ENCODE data around the gene OGFOD3.

OGFOD3 gene

DNA sequence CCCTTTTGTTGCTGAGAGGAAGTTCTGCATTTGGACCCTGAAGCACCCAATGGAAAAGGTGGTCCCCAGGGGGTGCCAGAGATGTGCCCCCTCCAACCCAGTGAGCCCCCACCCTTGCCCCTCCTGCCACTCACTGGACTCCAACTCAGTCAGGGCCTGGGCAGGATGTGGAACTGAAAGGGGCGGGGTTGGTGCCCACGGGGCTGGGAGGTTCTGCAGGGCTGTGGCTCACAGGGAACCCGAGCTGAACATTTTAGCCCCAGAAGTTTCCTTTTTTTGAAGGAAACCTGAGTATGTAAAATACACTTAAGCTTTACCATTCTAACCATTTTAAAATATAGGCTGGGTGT lies 15.8 kb upstream of the OGFOD3 start:
- Histone ChIP-seq H3K27ac (ENCODE audit: poor library complexity, severe bottlenecking) (no peak overlapping the region), H3K4me1 (ENCODE audit: insufficient read depth, poor library complexity, severe bottlenecking) (no peaks in the 10 kb centered on the region), H3K36me3 (ENCODE audit: low read depth) (no peaks in the 10 kb centered on the region), H3K9me3 (ENCODE audit: severe bottlenecking) (no peaks in the 10 kb centered on the region), H3K4me3 (ENCODE audit: severe bottlenecking) (no peak overlapping the region), H3K27me3 (ENCODE audit: insufficient read depth, poor library complexity, severe bottlenecking) (no peaks in the 10 kb centered on the region)
- TF ChIP-seq, protein P1, sequence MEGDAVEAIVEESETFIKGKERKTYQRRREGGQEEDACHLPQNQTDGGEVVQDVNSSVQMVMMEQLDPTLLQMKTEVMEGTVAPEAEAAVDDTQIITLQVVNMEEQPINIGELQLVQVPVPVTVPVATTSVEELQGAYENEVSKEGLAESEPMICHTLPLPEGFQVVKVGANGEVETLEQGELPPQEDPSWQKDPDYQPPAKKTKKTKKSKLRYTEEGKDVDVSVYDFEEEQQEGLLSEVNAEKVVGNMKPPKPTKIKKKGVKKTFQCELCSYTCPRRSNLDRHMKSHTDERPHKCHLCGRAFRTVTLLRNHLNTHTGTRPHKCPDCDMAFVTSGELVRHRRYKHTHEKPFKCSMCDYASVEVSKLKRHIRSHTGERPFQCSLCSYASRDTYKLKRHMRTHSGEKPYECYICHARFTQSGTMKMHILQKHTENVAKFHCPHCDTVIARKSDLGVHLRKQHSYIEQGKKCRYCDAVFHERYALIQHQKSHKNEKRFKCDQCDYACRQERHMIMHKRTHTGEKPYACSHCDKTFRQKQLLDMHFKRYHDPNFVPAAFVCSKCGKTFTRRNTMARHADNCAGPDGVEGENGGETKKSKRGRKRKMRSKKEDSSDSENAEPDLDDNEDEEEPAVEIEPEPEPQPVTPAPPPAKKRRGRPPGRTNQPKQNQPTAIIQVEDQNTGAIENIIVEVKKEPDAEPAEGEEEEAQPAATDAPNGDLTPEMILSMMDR (IDR thresholded peaks at IDR 0.05; ENCODE audit: poor library complexity, severe bottlenecking), result no peak
- DNase-seq (ENCODE audit: low spot score) (no peak), ATAC-seq (ENCODE audit: low read depth) (no peak)

DNA sequence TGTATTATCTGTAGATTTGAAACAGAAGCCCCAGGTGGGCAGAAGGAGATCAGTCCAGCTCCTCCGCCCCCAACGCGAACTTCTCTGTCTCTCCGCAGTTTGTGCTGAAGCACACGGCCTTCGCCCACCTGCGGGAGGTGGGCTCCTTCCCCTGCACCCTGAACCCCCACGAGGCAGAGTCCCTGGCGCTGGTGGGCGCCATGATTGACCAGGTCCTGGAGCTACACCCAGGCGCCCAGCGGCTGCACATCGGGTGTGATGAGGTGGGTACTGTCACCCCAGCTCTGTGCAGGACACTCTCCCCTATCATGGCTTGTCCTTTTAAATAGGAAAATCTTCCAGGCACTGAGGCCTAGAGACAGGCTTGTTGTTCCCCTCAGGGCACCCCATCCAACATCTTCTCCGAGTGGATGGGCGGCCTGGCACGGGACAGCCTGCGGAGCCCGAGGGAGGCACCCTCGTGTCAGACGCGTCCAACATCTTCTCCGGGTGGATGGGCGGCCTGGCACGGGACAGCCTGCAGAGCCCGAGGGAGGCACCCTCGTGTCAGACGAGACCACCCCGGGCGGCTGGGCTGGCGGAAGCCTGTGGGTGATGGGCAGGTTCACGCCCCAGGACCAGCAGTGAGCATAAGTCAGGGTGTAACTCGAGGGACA lies 15.3 kb upstream of the OGFOD3 start:
- no peak for DNase-seq (ENCODE audit: low spot score)
- no peaks in the 10 kb centered on the region for H3K27me3 ChIP-seq (ENCODE audit: insufficient read depth, poor library complexity, severe bottlenecking)
- no peaks in the 10 kb centered on the region for H3K4me1 ChIP-seq (ENCODE audit: insufficient read depth, poor library complexity, severe bottlenecking)
- no peaks in the 10 kb centered on the region for H3K36me3 ChIP-seq (ENCODE audit: low read depth)
- H3K9me3 ChIP-seq (ENCODE audit: severe bottlenecking), result no peaks in the 10 kb centered on the region
- no peak for ATAC-seq (ENCODE audit: low read depth)
- no peak overlapping the region for H3K27ac ChIP-seq (ENCODE audit: poor library complexity, severe bottlenecking)
- TF ChIP-seq, protein P1 (IDR thresholded peaks at IDR 0.05; ENCODE audit: poor library complexity, severe bottlenecking), result no peak
- H3K4me3 ChIP-seq (ENCODE audit: severe bottlenecking), result no peak overlapping the region

DNA sequence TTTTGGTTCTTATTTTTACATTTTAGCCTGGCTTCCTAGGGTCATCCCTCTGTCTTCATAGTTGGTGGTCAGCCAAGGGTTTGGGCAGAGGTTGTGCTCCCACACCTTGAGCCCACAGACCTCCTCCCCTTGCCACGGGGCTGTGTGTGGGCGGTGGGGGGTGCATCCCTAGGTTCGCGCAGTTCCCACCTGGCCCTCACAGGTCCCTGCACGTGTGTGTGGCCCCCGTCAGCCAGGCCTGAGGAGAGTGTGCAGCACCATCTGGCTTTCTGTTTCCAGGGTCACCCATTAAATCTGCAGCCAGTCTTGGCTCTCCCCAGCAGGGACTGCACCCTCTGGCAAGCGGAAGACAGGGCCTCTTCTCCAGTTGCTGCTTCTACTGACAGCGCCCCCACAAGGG lies 13.6 kb upstream of the OGFOD3 start:
- no peaks in the 10 kb centered on the region for H3K36me3 ChIP-seq (ENCODE audit: low read depth)
- DNase-seq (ENCODE audit: low spot score) (no peak), ATAC-seq (ENCODE audit: low read depth) (no peak)
- H3K4me3 ChIP-seq (ENCODE audit: severe bottlenecking), result no peak overlapping the region
- no peaks in the 10 kb centered on the region for H3K27me3 ChIP-seq (ENCODE audit: insufficient read depth, poor library complexity, severe bottlenecking)
- no peaks in the 10 kb centered on the region for H3K4me1 ChIP-seq (ENCODE audit: insufficient read depth, poor library complexity, severe bottlenecking)
- TF ChIP-seq, protein P1 (IDR thresholded peaks at IDR 0.05; ENCODE audit: poor library complexity, severe bottlenecking), result no peak
- H3K9me3 ChIP-seq (ENCODE audit: severe bottlenecking), result no peaks in the 10 kb centered on the region
- no peak overlapping the region for H3K27ac ChIP-seq (ENCODE audit: poor library complexity, severe bottlenecking)

DNA sequence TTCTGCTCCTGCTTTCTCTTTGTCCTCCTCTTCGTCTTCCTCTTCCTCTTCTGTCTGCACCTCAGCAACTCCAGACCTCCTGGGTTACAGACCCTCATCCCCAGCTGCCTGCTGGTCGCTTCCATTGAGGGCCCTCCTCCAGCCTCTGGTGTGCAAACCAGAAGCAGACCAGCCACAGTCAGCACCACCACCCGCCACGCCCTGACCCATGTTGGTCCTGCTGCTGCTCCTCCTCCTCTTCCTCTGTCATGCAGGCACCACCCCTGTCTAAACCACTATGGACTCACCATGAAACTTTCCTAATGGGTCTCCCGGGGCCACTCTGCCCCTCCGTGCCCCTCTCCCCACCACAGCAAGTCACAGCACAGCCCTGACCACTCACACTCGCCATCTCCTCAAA lies 11.4 kb upstream of the OGFOD3 start:
- Histone ChIP-seq H3K4me3 (ENCODE audit: severe bottlenecking) (no peak overlapping the region), H3K36me3 (ENCODE audit: low read depth) (no peaks in the 10 kb centered on the region), H3K9me3 (ENCODE audit: severe bottlenecking) (no peaks in the 10 kb centered on the region), H3K27me3 (ENCODE audit: insufficient read depth, poor library complexity, severe bottlenecking) (no peaks in the 10 kb centered on the region), H3K27ac (ENCODE audit: poor library complexity, severe bottlenecking) (no peak overlapping the region), H3K4me1 (ENCODE audit: insufficient read depth, poor library complexity, severe bottlenecking) (no peaks in the 10 kb centered on the region)
- DNase-seq (ENCODE audit: low spot score) (no peak), ATAC-seq (ENCODE audit: low read depth) (no peak)
- TF ChIP-seq, protein P1 (IDR thresholded peaks at IDR 0.05; ENCODE audit: poor library complexity, severe bottlenecking), result no peak

DNA sequence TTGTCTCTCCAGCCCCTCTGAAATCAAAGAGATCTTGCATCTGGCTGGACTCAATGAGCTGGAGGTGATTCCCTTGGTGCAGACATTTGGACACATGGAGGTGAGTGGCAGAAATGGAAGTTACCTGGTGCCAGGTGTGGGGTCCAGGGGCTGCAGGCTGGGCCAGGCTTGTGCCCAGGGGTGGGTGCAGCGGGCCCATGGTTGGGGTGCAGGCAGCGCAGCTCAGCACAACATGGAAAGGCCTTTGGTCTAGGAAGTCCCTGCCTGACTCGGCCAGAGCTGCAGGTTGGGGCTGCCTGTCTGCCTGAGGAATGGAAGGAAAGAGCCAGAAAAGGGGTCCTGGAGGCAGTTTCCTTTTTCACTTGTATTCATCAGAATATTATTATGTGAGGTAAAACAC lies 10.2 kb upstream of the OGFOD3 start:
- no peak overlapping the region for H3K27ac ChIP-seq (ENCODE audit: poor library complexity, severe bottlenecking)
- H3K9me3 ChIP-seq (ENCODE audit: severe bottlenecking), result no peaks in the 10 kb centered on the region
- TF ChIP-seq, protein P1 (IDR thresholded peaks at IDR 0.05; ENCODE audit: poor library complexity, severe bottlenecking), result no peak
- no peak for ATAC-seq (ENCODE audit: low read depth)
- H3K36me3 ChIP-seq (ENCODE audit: low read depth), result no peaks in the 10 kb centered on the region
- H3K27me3 ChIP-seq (ENCODE audit: insufficient read depth, poor library complexity, severe bottlenecking), result no peaks in the 10 kb centered on the region
- H3K4me3 ChIP-seq (ENCODE audit: severe bottlenecking), result no peak overlapping the region
- no peaks in the 10 kb centered on the region for H3K4me1 ChIP-seq (ENCODE audit: insufficient read depth, poor library complexity, severe bottlenecking)
- DNase-seq (ENCODE audit: low spot score), result no peak
